ENCODE data around the gene FARS2. TPM values are rescaled to one million over a fixed set of nuclear protein-coding genes. Genes with fewer than 3 reads are reported as not detected.

The FARS2 gene
- total RNA-seq, 1 experiment from 2014 or later: 15.0 TPM

- TF ChIP-seq, protein P1, sequence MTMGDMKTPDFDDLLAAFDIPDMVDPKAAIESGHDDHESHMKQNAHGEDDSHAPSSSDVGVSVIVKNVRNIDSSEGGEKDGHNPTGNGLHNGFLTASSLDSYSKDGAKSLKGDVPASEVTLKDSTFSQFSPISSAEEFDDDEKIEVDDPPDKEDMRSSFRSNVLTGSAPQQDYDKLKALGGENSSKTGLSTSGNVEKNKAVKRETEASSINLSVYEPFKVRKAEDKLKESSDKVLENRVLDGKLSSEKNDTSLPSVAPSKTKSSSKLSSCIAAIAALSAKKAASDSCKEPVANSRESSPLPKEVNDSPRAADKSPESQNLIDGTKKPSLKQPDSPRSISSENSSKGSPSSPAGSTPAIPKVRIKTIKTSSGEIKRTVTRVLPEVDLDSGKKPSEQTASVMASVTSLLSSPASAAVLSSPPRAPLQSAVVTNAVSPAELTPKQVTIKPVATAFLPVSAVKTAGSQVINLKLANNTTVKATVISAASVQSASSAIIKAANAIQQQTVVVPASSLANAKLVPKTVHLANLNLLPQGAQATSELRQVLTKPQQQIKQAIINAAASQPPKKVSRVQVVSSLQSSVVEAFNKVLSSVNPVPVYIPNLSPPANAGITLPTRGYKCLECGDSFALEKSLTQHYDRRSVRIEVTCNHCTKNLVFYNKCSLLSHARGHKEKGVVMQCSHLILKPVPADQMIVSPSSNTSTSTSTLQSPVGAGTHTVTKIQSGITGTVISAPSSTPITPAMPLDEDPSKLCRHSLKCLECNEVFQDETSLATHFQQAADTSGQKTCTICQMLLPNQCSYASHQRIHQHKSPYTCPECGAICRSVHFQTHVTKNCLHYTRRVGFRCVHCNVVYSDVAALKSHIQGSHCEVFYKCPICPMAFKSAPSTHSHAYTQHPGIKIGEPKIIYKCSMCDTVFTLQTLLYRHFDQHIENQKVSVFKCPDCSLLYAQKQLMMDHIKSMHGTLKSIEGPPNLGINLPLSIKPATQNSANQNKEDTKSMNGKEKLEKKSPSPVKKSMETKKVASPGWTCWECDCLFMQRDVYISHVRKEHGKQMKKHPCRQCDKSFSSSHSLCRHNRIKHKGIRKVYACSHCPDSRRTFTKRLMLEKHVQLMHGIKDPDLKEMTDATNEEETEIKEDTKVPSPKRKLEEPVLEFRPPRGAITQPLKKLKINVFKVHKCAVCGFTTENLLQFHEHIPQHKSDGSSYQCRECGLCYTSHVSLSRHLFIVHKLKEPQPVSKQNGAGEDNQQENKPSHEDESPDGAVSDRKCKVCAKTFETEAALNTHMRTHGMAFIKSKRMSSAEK (CRISPR knock-in tag; IDR thresholded peaks at IDR 0.05; ENCODE audit: borderline replicate concordance): no peak
- TF ChIP-seq ZSCAN18 (CRISPR knock-in tag; IDR thresholded peaks at IDR 0.05) (no peak), FOXK1 (CRISPR knock-in tag; IDR thresholded peaks at IDR 0.05) (no peak), KAT7 (CRISPR knock-in tag; IDR thresholded peaks at IDR 0.05; ENCODE audit: borderline replicate concordance) (no peak), TEAD4 (CRISPR knock-in tag; IDR thresholded peaks at IDR 0.05) (no peak)
These were observed 556.6 kb downstream of the FARS2 start (continued) for GRCh38 chr6:5817869-5818268.

GRCh38 chr6:5818959-5819358, 557.6 kb downstream of the FARS2 start:
- H3K9me3 Mint-ChIP-seq: peaks cover 38% of the 10 kb centered on the region
- H3K4me1 Mint-ChIP-seq: no peaks in the 10 kb centered on the region
- no peak for TF ChIP-seq CREB1 (CRISPR knock-in tag; IDR thresholded peaks at IDR 0.05)
- TF ChIP-seq, protein P2, sequence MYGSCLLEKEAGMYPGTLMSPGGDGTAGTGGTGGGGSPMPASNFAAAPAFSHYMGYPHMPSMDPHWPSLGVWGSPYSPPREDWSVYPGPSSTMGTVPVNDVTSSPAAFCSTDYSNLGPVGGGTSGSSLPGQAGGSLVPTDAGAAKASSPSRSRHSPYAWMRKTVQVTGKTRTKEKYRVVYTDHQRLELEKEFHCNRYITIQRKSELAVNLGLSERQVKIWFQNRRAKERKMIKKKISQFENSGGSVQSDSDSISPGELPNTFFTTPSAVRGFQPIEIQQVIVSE (CRISPR knock-in tag; IDR thresholded peaks at IDR 0.05; ENCODE audit: borderline replicate concordance): no peak
- no peak for TF ChIP-seq ZNF416 (CRISPR knock-in tag; IDR thresholded peaks at IDR 0.05)
- TF ChIP-seq SP1 (CRISPR knock-in tag; conservative IDR thresholded peaks at IDR 0.05): no peak
- TF ChIP-seq NR3C1 (CRISPR knock-in tag; conservative IDR thresholded peaks at IDR 0.05; ENCODE audit: low read depth): no peak
- no peak for TF ChIP-seq FOXP4 (CRISPR knock-in tag; IDR thresholded peaks at IDR 0.05)
- no peak for TF ChIP-seq ATF2 (CRISPR knock-in tag; IDR thresholded peaks at IDR 0.05; ENCODE audit: borderline replicate concordance, low read depth)
- TF ChIP-seq ZNF671 (CRISPR knock-in tag; IDR thresholded peaks at IDR 0.05): no peak
- ATAC-seq: no peak
- peaks cover 9% of the 10 kb centered on the region; the same call in 1 of the 2 replicates for H3K36me3 Mint-ChIP-seq
- POLR2A ChIA-PET: no interaction called here
- no peak for DNase-seq (ENCODE audit: low spot score)
- H3K4me3 Mint-ChIP-seq: no peak overlapping the region
- H3K27ac Mint-ChIP-seq: no peak overlapping the region
- CTCF ChIA-PET: no interaction called here
- peaks cover 7% of the 10 kb centered on the region; the same call in 1 of the 2 replicates for H3K27me3 Mint-ChIP-seq (ENCODE audit: low read depth)

Other genes with a start within 250 kb of the FARS2 start
- 0.15 to 0.48 TPM (median 0.48 TPM) in 3 replicates for gene PPP1R3G, start 176.2 kb upstream of the FARS2 start, total RNA-seq (2021)
- 47.3 to 49.7 TPM (median 48.3 TPM) in 3 replicates for gene LYRM4, start 563 bp upstream of the FARS2 start, total RNA-seq (2021)

Measured in WTC11 (cell line).